Pericardium fibroblast (primary cell): ENCODE results near the gene DENND10. TPM values are rescaled to one million over a fixed set of nuclear protein-coding genes. Genes with fewer than 3 reads are reported as not detected.

ENCODE experiments used
- total RNA-seq: library from RNA; depleted of rRNA; stranded (reverse); fragments of >200 nt; gene quantifications from 2 replicates; pipeline ENCODE4 v1.2.3, GENCODE V29; 2015

Gene DENND10, protein sequence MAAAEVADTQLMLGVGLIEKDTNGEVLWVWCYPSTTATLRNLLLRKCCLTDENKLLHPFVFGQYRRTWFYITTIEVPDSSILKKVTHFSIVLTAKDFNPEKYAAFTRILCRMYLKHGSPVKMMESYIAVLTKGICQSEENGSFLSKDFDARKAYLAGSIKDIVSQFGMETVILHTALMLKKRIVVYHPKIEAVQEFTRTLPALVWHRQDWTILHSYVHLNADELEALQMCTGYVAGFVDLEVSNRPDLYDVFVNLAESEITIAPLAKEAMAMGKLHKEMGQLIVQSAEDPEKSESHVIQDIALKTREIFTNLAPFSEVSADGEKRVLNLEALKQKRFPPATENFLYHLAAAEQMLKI
- total RNA-seq: 64.3 and 77.7 TPM in 2 replicates

DNA sequence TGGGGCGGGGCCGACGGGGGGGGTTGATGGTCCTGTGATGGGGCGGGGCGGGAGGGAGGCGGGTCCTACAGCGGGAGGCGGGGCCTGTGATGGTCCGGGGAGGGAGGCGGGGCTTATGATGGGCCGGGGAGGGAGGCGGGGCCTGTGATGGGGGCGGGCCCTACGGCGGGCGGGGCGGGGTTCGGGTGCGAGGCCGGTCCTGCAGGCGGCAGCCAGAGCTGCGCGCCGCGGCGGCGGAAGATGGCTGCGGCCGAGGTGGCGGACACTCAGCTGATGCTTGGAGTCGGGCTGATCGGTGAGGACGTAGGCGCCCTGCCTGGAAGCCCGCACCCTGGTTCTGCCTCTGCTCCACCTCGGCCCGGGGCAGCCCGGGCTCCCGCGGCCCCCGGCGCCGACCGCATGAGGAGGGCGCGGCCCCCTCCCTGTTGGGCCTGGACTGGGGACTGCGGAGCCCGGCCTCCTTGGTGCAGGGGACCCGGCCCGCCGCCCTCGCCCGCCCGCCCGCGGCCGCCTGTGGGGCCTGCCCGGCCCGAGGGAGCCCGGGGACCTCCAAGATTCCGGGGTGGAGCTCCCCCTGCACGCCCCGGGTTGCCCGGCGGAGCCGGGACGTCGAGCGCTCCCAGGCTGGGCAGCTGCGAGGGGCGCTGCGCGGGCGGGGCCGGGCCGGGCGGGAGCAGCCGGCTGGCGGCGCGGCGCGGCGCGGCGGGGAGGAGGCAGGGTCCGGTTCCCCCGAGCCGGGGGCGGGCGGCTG lies at the start of gene DENND10:
DENND10 (plus strand) TSS at position 211 of the 751 bp plus-strand sequence; CDS start at position 241, 30 bp downstream.

DNA sequence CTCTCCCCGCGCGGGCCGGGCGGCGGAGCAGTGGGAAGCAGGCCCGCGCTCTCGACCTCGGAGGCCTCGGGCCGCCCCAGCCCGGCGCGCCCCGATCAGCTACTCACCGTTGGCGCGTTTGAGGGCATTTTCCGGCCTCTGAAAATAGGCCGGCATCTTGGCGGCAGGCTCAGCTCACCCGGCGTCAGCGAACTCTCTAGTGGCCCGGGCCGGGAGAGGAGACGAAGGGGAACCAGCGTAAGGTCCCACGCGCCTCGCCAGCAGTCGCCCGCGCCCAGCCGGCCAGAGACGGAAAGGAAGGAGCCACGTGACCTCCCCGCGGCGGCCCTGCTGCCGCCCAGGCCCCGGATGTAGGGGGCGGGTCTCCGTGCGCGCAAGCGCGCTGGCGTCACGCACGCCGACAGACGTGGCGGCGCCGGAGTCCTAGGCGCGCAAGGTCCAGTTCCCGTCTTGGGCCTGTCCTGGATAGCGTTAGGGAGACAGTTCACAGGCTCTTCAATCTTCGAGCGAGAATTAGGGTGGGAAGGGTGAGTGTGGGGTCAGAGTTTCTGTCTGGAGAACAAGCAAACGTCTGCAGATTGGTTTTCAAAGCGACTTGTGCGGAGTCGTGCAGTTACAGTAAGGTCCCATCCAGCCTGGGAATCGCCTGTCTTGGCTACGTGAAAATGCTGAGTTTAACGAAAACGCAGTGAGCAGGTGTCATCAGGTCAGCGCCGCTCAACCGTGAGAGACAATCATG lies 23.2 kb upstream of the DENND10 start, which contains the start of gene EIF3A:
EIF3A (minus strand) TSS at position 297 of the 739 bp plus-strand sequence; CDS start at position 156, 141 bp downstream.

DNA sequence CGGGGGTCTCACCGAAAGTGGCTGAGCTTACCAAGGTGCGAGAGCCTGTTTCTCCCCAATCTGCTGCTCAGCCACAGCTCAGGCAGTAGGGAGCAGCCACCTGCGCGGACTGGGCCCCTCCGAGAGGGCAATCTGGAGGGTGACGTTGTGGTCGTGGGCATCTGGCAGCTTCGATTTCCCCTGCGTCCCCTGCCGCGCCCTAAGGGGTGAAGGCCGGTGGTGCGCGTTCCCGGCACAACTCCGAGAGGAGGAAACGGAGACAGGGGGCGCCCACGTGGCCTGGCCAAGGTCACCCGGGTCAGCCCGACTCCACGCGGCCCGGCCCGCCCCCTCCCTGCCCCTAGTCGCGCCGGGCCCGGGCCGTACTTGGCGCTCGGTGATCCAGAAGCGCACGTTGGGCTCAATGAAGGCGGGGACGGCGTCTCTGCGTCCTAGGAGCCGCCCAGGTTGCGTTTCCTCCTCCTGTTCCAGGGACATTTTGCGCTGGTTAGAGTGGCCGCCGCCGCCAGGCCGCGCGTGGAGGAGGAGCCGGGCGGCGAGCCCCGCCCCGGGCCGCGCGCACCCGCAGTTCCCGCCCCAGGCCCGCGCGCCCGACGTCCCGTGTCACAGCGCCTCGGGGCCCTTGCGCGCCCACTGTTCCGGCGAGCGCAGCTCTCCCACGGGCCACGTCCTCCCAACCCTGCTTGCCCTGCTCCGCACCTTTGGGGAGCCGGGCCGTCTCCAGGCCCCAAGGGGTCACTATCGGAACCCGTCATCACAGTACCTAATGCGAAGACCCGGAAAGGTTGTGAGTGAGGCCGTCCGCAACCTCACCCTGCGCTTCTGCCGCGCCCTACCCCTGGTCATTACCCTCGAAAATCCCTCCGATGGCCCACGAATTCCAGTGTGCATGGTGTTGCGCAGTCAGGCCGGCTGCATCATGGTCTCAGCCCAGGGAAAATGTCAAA lies 61.5 kb downstream of the DENND10 start, which contains the start of gene SFXN4:
SFXN4 (minus strand) TSS at position 544 of the 947 bp plus-strand sequence; CDS start at position 477, 67 bp downstream.

DNA sequence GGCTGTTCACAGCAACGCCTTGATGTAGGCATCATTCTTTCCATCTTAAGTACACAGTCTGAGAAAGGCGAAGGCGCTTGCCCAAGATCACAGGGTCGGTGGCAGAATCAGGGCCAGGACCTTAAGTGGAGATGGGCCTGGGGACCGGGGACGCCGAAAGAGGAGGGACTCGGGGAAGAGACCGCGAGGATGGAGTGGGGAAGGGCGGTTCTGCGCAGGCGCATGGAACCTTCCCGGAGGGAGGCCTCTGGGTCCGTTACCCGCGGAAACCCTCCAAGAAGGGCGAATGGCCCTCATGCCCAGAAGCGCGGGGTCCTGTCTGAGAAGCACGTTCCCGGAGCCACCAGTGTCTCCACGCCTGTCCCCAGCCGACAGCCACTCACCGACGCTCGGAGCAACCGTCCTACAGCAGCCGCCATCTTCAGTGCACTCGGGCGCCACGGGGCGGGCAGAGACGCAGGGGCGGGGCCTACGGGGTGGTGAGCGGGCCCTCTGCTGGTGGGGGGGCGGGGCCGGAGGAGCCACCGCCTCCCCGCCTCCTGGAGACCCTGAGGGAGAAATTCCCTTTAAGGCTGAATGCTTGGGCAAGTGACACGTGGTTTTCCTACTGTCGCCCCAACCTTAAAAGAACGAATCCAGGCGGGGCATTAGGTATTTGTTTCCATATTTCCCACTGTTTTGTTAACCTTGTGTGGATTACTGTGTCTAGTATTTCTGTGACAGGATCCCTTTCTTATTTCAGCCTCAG lies 74.6 kb downstream of the DENND10 start, which contains the start of gene PRDX3:
PRDX3 (minus strand) TSS at position 441 of the 748 bp plus-strand sequence; CDS start at position 419, 22 bp downstream.

Other genes starting within 250 kb of the DENND10 start
- gene NANOS1, start 74.4 kb upstream of the DENND10 start, total RNA-seq: 5.2 and 6.0 TPM in 2 replicates
- 64.4 and 78.4 TPM in 2 replicates for gene EIF3A, start 23.3 kb upstream of the DENND10 start, total RNA-seq
- gene SFXN4, start 61.6 kb downstream of the DENND10 start, total RNA-seq: 9.1 and 19.6 TPM in 2 replicates
- gene PRDX3, start 74.7 kb downstream of the DENND10 start, total RNA-seq: 119 and 137 TPM in 2 replicates
- 19.2 and 34.2 TPM in 2 replicates for gene GRK5, start 103.5 kb downstream of the DENND10 start, total RNA-seq